Karpas-422 (cell line): ENCODE results near the gene POMZP3. TPM values are rescaled to one million over a fixed set of nuclear protein-coding genes. Genes with fewer than 3 reads are reported as not detected.
A peak's percentile ranks its signal among the peaks of the same experiment; 100 is the strongest.
"Not testable (repeated sequence)": the region's sequence is repeated elsewhere in the genome, so short reads cannot be mapped to it uniquely, and the experiment has no call there.

ENCODE experiments used
- DNase-seq: peaks from one replicate; pipeline ENCODE4 v3.0.0-alpha.2; 2015
- H2AFZ ChIP-seq: fragments of 200-600 bp; sonication (generic); 2 replicates; pipeline ENCODE4 v1.6.1; 2014; ENCODE audit warnings: antibody characterized with exemption, low read length, mixed read lengths
- H3K27ac ChIP-seq: fragments of 200-600 bp; sonication (generic); 2 replicates; pipeline ENCODE4 v1.5.1; 2014; ENCODE audit warnings: mild to moderate bottlenecking, low read length, moderate library complexity
- H3K27me3 ChIP-seq: fragments of 200-600 bp; sonication (generic); 2 replicates; pipeline ENCODE4 v1.6.1; 2014; ENCODE audit warnings: low read length, mixed read lengths
- H3K36me3 ChIP-seq: fragments of 200-600 bp; sonication (generic); 2 replicates; pipeline ENCODE4 v1.6.1; 2014; ENCODE audit warnings: low read length, mixed read lengths; ENCODE audit not compliant: insufficient read depth
- H3K4me1 ChIP-seq: fragments of 200-600 bp; sonication (generic); 2 replicates; pipeline ENCODE4 v1.6.1; 2014; ENCODE audit warnings: mild to moderate bottlenecking, low read length, mixed read lengths
- H3K4me2 ChIP-seq: fragments of 200-600 bp; sonication (generic); 2 replicates; pipeline ENCODE4 v1.6.1; 2014; ENCODE audit warnings: low read length, low read depth, mild to moderate bottlenecking; ENCODE audit not compliant: poor library complexity, severe bottlenecking
- H3K4me3 ChIP-seq: fragments of 200-600 bp; sonication (generic); 2 replicates; pipeline ENCODE4 v1.5.1; 2014; ENCODE audit warnings: mild to moderate bottlenecking, antibody characterized with exemption, low read length, mixed read lengths
- H3K79me2 ChIP-seq: fragments of 200-600 bp; sonication (generic); 2 replicates; pipeline ENCODE4 v1.6.1; 2014; ENCODE audit warnings: mild to moderate bottlenecking, low read length, mixed read lengths
- H3K9ac ChIP-seq: fragments of 200-600 bp; sonication (generic); 2 replicates; pipeline ENCODE4 v1.6.0; 2014; ENCODE audit warnings: low read length
- H3K9me2 ChIP-seq: fragments of 200-600 bp; sonication (generic), shearing (Covaris generic); replicated peaks from 2 replicates; pipeline ENCODE4 v1.6.0; 2014; ENCODE audit warnings: mild to moderate bottlenecking, low read length, moderate library complexity; ENCODE audit not compliant: insufficient read depth
- H3K9me3 ChIP-seq: fragments of 300-700, 200-600 bp; sonication (generic); 2 replicates; pipeline ENCODE4 v1.6.1; 2014; ENCODE audit warnings: low read length, mixed read lengths
- H4K20me1 ChIP-seq: fragments of 200-600 bp; sonication (generic); 2 replicates; pipeline ENCODE4 v1.6.1; 2014; ENCODE audit warnings: mild to moderate bottlenecking, antibody characterized with exemption, low read length, low read depth; ENCODE audit not compliant: insufficient read depth
- total RNA-seq: library from RNA; depleted of rRNA; stranded (reverse); fragments of >200 nt; shearing (Covaris generic); gene quantifications from 2 replicates; pipeline ENCODE4 v1.2.3, GENCODE V29; 2014; ENCODE audit warnings: low replicate concordance; rRNA removed

The POMZP3 gene
- total RNA-seq, result 1.4 and 3.0 TPM in 2 replicates

DNA sequence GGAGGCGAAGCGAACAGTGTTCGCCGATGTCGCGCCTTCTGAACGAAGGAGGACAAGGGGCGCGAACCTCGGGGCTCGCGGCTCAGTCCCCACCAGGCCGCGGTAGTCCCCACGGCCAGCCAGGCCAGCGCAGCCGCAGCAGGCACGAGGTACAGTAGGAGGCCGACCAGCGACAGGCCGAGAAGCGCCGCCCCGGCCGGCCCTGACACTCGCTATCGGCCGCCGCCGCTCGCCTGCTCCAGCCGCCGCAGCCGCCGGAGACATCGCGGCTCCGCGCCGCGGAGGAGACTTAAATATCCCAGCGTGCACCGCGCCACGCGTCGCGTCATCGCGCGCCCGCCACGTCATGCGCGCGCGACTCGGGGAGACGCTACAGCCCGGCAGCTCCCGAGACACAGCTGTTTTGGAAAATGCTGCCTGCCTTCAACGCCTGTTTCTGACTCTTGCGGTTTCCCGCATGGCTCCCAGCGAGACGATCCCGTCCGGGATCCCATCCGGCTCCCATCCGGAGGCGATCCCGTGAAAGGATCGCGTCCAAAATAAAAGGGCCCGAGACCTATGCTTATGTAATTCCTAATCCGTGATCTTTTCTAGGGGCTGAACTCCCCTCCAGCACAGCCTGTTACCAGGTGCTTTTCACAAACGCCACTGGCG, at the start of gene POMZP3:
Gene POMZP3 (minus strand): TSS at position 291 of the 654 bp plus-strand sequence. CDS start 1,215 bp downstream, outside the sequence.
- peak; percentile 44 for DNase-seq
- H3K27me3 ChIP-seq, H3K27ac ChIP-seq, H3K36me3 ChIP-seq, H3K9me2 ChIP-seq, H4K20me1 ChIP-seq, H2AFZ ChIP-seq, H3K9me3 ChIP-seq, H3K79me2 ChIP-seq, H3K4me1 ChIP-seq: not testable (repeated sequence)
- Histone ChIP-seq H3K4me2 (peak within 1 kb of the TSS; percentile 63), H3K4me3 (peak within 1 kb of the TSS; percentile 70), H3K9ac (peak within 1 kb of the TSS; percentile 71)

DNA sequence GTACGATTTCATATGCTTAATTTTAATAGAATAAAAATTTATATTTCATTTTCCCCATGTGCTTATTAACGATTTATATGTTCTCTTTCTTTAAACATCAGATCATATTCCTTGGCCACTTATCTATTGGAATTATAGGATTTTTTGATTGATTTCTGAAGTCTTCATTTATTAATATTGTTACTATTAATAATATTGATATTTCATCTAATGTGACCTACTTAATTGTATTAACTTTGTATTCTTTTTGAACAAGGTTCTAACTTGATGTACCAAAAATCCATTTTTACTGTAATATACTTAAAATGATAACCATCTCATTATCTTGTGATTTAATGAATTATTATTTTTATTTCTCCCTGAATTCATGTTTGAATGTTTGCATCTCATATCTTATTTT, 48.7 kb upstream of the POMZP3 start:
- H3K4me1 ChIP-seq, result peaks cover 12% of the 10 kb centered on the region
- DNase-seq, H2AFZ ChIP-seq, H4K20me1 ChIP-seq, H3K27me3 ChIP-seq, H3K36me3 ChIP-seq, H3K9ac ChIP-seq, H3K9me2 ChIP-seq, H3K79me2 ChIP-seq, H3K9me3 ChIP-seq, H3K27ac ChIP-seq, H3K4me2 ChIP-seq, H3K4me3 ChIP-seq: not testable (repeated sequence)

DNA sequence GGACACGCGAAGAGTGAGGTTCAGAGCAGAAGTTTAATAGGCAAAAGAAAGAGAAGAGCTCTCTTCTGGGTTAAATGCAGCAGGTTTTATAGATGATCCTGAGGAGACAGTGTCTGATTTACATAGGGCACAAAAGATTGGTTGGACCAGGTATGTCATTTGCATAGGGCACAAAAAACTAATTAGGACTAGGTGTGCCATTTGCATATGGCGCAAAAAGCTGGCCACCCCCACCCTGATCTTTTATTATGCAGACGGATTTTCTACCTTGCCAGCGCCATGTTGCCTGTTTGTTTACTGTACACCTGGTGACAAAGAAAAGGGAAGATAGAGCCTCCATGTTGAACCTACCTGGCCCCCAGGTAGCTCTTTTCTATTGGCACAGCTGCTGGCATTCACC, 46.3 kb upstream of the POMZP3 start:
- H2AFZ ChIP-seq, H3K36me3 ChIP-seq, H3K4me3 ChIP-seq, H3K27ac ChIP-seq, H3K27me3 ChIP-seq, H3K4me2 ChIP-seq, H4K20me1 ChIP-seq, H3K9me3 ChIP-seq, H3K79me2 ChIP-seq, H3K9me2 ChIP-seq, H3K9ac ChIP-seq, DNase-seq: not testable (repeated sequence)
- peaks cover 12% of the 10 kb centered on the region for H3K4me1 ChIP-seq

DNA sequence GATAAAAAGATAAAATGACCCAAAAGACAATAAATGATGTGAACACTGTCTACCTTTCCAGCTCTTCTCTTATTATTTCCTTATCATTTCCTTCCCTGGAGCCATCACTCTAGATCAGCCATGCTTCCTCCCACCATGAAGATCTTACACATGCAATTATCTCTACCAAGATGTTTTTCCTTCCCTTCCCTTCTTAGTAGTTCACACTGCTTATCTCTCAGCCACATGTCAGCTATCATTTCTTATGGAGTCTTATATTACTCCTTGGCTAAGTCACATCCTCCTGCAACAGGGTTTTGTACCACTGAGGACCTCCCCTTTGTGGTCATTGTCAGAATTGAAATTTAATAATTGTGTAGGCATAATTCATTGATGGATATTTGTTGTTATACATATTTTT, 32.1 kb upstream of the POMZP3 start:
- H3K4me1 ChIP-seq, result peaks cover 16% of the 10 kb centered on the region
- H3K4me2 ChIP-seq, H3K27ac ChIP-seq, H3K9me2 ChIP-seq, H2AFZ ChIP-seq, H3K9me3 ChIP-seq, H3K36me3 ChIP-seq, H3K79me2 ChIP-seq, H3K27me3 ChIP-seq, H4K20me1 ChIP-seq, H3K9ac ChIP-seq, H3K4me3 ChIP-seq, DNase-seq: not testable (repeated sequence)

- H3K27ac ChIP-seq, H3K9me3 ChIP-seq, H3K4me1 ChIP-seq, H4K20me1 ChIP-seq, H3K36me3 ChIP-seq, H3K4me2 ChIP-seq, H2AFZ ChIP-seq, H3K9me2 ChIP-seq, H3K79me2 ChIP-seq, H3K27me3 ChIP-seq, DNase-seq, H3K9ac ChIP-seq, H3K4me3 ChIP-seq: not testable (repeated sequence)
Observed at GRCh38 chr7:76656425-76656824, 29.3 kb upstream of the POMZP3 start.

- not testable (repeated sequence) for H3K4me2 ChIP-seq, H2AFZ ChIP-seq, H4K20me1 ChIP-seq, H3K9me2 ChIP-seq, H3K4me1 ChIP-seq, H3K27ac ChIP-seq, H3K9me3 ChIP-seq, H3K36me3 ChIP-seq, H3K9ac ChIP-seq, H3K79me2 ChIP-seq, H3K27me3 ChIP-seq, DNase-seq, H3K4me3 ChIP-seq
Observed at GRCh38 chr7:76642620-76643019, 15.5 kb upstream of the POMZP3 start.

- H3K27ac ChIP-seq, H4K20me1 ChIP-seq, H3K4me3 ChIP-seq, H3K4me2 ChIP-seq, H3K4me1 ChIP-seq, H3K27me3 ChIP-seq, H3K9me2 ChIP-seq, H2AFZ ChIP-seq, H3K9ac ChIP-seq, H3K36me3 ChIP-seq, H3K79me2 ChIP-seq, H3K9me3 ChIP-seq: not testable (repeated sequence)
- peak; percentile 46 for DNase-seq
Observed at GRCh38 chr7:76637061-76637691, 10.1 kb upstream of the POMZP3 start.

GRCh38 chr7:76626581-76626980, 498 bp downstream of the POMZP3 start:
- Histone ChIP-seq H3K9ac (peak overlapping the region; percentile 69), H3K4me3 (peak overlapping the region; percentile 65), H3K4me2 (peak overlapping the region; percentile 63)
- H4K20me1 ChIP-seq, H3K36me3 ChIP-seq, H3K79me2 ChIP-seq, H3K9me3 ChIP-seq, H2AFZ ChIP-seq, H3K27me3 ChIP-seq, H3K9me2 ChIP-seq, H3K27ac ChIP-seq, H3K4me1 ChIP-seq: not testable (repeated sequence)
- peak; percentile 43 for DNase-seq
